ENCODE data around the gene CCNT2. TPM values are rescaled to one million over a fixed set of nuclear protein-coding genes. Genes with fewer than 3 reads are reported as not detected.
"Not testable (repeated sequence)": the region's sequence is repeated elsewhere in the genome, so short reads cannot be mapped to it uniquely, and the experiment has no call there.

Gene CCNT2
- 66.0 TPM for total RNA-seq

DNA sequence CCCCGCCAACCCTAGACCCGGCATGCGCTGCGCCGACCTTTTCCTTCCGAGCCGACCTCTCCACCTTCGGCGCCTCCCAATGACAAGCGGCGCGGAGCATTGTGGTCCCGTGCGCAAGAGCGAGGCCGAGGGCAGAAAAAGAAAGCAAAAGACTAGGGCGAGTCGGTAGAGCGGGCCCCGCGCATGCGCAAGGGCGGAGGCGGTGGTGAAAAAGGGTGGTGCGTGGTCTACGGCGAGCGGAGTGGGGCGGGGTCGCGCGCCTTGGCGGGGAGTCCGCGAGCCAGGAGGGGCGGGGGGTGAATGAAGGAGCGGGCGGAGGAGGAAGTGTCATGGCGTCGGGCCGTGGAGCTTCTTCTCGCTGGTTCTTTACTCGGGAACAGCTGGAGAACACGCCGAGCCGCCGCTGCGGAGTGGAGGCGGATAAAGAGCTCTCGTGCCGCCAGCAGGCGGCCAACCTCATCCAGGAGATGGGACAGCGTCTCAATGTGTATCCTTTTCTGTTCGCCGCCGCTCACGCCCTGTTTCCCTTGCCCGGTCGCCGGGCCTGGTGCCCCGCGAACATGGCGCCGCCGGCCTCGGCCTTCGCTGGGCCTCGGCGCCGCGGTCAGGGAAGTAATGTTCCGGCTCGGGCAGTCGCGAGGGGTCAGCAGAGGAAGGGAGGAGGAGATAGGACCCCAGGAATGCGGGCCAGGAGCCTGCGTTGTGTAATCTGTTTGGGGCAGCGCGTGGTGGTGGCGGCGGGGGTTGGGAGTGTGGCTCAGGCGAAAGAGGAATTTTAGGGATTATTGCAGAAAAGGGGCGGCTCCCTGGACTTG, at the start of gene CCNT2:
CCNT2 (plus strand) TSS at position 297 of the 815 bp plus-strand sequence; CDS start at position 330, 33 bp downstream.
- FAIRE-seq: no peak
- DNase-seq (ENCODE audit: low spot score in 2 of 2): peak; percentile 90 to 91

GRCh38 chr2:134869946-134870736, 48.5 kb upstream of the CCNT2 start:
- FAIRE-seq (no peak), DNase-seq (ENCODE audit: low spot score in 2 of 2) (no peak)

DNA sequence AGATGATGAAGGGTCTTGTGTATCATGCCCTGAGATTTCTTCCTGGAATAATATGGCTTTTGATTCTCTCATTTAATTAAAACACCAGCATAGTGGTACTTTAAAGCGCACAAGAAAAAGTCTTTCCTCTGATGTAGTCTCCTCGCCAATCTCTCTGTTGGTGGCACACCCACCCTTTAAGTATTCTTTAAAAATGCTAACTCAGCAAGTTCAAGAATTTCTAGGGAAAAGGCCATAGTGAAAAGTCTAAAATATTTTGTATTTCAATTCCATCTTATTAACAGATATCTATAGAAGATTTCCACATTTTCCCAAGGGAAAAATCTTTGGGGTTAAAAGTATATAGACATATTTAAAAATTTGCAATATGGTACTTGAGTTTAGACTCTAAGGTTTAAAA, 45.5 kb upstream of the CCNT2 start:
- no peak for FAIRE-seq
- DNase-seq (ENCODE audit: low spot score in 2 of 2): no peak

GRCh38 chr2:134875309-134875708, 43.3 kb upstream of the CCNT2 start:
- DNase-seq (ENCODE audit: low spot score in 2 of 2) (no peak), FAIRE-seq (no peak)

- DNase-seq (ENCODE audit: low spot score in 2 of 2) (no peak), FAIRE-seq (no peak)
Observed at GRCh38 chr2:134882773-134883172, 35.8 kb upstream of the CCNT2 start.

DNA sequence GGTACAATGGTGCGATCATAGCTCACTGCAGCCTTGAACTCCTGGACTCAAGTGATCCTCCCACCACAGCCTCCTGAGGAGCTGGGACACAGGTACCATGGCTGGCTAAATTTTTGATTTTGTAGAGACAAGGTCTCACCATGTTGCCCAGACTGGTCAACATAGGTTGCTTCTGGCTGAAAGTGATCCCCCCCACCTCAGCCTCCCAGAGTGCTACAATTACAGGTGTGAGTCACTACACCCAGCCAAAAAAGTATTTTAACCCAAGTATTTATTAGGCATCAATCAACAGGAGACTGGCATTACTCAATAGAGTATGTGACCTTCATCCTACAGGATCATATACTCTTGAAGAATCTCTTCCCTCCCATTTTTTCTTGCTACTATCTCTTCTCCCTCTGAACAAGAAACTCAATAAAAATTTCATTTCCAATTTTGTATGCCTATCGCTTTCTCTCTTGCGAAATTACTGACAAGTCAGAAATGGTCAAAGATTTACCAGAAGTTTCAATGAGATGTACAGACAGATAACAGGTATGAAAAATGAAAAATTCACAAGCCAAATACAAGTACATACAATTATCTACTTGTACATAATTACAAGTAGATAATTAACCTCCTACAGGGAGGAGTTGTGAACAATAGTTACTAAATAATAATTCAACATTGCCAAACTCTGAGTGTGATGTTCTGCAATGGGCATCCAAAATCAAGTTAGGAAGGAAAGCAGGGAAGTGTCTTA, 34.9 kb upstream of the CCNT2 start:
- DNase-seq (ENCODE audit: low spot score in 2 of 2): no peak
- FAIRE-seq: no peak

- FAIRE-seq: no peak
- no peak for DNase-seq (ENCODE audit: low spot score in 2 of 2)
Observed at GRCh38 chr2:134884435-134884834, 34.2 kb upstream of the CCNT2 start.

DNA sequence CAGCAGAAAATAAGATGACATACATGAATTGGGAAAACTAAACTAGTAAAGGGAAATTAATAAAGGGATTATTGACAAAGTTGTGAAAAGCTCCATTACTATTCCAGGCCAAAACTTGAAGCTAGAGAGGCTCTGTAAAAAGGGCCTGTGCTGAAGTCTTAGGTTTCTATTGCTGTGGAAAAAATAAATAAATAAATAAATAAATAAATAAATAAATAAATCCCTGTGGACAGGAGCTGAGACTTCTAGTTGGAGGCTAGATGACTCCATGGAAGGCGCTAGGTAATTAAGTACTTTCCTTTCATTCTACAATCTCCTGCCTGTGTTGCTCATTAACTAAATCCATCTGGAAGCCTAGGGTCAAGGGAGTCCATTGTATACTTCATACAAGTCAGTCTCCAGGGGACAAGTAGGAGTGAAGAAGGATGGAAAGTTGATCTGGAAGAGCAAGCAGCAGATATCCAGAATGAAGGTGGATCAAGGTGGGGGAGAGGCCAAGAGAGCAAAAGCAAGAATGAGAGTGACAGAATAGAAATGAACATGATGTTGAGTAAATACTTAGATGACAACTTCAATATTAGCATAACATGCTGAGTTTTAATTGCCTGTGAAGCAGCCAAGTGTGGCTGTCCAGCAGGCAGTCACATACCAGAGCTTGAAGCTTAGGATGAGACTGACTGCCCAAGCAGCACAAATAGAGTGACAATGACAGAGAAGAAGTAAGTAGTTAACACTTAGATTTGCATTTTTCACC, 26.2 kb upstream of the CCNT2 start:
- FAIRE-seq (no peak), DNase-seq (ENCODE audit: low spot score in 2 of 2) (no peak)

DNA sequence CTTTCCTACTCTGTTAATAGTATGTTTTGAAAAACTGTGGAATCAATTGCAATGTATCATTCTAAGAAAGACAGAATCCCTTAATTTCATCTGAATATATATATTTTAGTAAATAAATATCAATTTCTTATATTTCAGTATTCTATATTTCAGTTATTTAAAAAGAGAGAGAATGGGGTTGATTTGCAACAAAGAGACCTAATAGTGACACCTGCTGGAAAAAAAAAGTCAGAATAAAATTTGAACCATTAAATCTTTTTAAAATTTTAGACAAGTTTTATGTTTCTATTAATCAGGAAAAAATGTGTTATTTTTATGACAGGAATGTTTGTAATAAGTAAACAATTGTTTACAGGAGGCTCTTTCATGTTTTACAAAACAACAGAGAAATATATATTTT, 20.7 kb upstream of the CCNT2 start:
- DNase-seq (ENCODE audit: low spot score in 2 of 2): no peak
- FAIRE-seq: peak; percentile 96

GRCh38 chr2:134899204-134899603, 19.4 kb upstream of the CCNT2 start:
- no peak for FAIRE-seq

DNA sequence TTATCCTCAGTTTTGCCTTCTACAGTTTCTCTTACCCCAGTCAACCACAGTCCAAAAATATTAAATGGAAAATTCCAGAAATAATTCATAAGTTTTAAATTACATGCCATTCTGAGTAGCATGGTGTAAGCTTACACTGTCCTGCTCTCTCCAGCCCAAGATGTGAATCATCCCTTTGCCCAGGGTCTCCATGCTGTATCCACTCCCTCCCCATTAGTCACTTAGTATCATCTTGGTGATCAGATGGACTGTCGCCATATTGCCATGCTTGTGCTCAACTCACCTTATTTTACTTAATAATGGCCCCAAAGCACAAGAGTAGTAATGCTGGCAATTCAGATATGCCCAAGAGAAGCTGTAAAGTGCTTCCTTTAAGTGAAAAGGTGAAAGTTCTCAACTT, 18.5 kb upstream of the CCNT2 start:
- no peak for DNase-seq (ENCODE audit: low spot score in 2 of 2)
- no peak for FAIRE-seq

More at GRCh38 chr2:134899204-134899603, 19.4 kb upstream of the CCNT2 start:
- DNase-seq (ENCODE audit: low spot score in 2 of 2): no peak

GRCh38 chr2:134903701-134904100, 14.9 kb upstream of the CCNT2 start:
- not testable (repeated sequence) for FAIRE-seq; DNase-seq (ENCODE audit: low spot score in 2 of 2)

DNA sequence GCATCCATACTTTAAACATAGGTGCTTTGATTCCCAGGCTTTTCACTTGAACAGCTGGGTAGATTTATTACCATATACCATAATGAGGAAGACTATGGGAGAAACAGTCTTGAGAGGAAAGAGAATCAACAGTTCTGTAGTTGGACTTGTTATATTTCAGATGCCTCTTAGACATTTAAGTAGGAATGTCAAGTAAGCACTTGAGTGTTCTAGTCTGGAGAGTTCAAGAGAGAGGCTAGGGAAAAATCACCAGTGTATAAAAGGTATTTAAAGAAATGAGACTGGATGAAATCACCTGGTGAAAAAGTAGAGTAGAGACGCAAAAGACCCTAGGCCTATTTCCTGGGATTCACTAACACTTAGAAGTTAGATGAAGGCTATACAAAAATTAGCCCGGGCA, 13.5 kb upstream of the CCNT2 start:
- no peak for DNase-seq (ENCODE audit: low spot score in 2 of 2)
- FAIRE-seq: no peak

- DNase-seq (ENCODE audit: low spot score in 2 of 2) (no peak), FAIRE-seq (no peak)
Observed at GRCh38 chr2:134906726-134907125, 11.9 kb upstream of the CCNT2 start.

DNA sequence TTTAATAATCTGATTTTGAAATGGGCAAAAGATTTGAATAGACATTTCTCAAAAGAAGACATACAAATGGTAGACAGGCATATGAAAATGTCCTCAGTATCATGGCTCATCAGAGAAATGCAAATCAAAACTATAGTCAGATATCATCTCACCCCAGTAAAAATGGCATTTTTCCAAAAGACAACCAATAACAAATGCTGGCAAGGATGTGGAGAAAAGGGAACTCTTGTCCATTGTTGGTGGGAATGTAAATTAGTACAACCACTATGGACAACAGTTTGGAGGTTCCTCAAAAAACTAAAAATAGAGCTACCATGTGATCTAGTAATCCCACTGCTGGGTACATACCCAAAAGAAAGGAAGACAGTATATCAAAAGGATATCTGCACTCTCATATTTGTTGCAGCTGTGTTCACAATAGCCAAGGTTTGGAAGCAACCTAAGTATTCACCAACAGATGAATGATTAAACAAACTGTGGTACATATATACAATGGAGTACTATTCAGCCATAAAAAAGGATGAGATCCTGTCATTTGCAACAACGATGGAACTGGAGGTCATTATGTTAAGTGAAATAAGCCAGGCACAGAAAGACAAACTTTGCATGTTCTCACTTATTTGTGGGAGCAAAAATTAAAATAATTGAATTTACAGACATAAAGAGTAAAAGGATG, 11.0 kb upstream of the CCNT2 start:
- DNase-seq (ENCODE audit: low spot score in 2 of 2); FAIRE-seq: not testable (repeated sequence)

GRCh38 chr2:134910763-134911399, 7.7 kb upstream of the CCNT2 start:
- FAIRE-seq (no peak), DNase-seq (ENCODE audit: low spot score in 2 of 2) (no peak)

- FAIRE-seq (no peak), DNase-seq (ENCODE audit: low spot score in 2 of 2) (no peak)
Observed at GRCh38 chr2:134911400-134911785, 7.2 kb upstream of the CCNT2 start.

DNA sequence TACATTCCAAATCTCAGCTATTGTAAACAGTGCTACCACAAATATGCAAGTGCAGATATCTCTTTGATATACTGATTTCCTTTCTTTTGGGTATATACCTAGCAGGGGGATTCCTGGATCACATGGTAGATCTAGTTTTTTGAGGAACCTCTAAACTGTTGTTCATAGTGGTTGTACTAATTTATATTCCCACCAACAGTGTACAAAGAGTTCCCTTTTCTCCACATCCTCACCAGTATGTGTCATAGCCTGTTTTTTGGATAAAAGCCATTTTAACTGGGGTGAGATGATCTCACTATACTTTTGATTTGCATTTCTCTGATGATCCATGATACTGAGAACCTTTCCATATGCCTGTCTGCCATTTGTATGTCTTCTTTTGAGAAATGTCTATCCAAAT, 6.3 kb upstream of the CCNT2 start:
- no peak for DNase-seq (ENCODE audit: low spot score in 2 of 2)
- FAIRE-seq: no peak

DNA sequence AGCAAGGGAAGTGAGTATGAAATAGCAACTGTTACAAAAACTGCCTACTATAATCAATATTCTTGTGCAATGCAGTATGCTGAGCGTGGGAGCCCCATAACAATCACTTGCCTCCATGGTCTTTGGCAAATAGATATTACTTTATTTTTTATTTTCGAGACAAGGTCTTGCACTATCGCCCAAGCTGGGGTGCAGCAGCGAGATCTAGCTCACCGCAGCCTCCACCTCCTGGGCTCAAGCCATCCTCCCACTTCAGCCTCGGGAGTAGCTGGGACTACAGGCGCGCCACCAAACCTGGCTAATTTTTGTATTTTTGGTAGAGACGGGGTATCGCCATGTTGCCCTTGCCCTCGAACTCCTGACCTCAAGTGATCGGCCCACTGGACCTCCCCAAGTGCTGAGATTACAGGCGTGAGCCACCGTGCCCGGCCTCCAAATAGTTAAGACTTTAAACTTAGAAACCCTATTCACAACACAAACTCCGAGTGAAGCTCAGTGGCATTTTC, 1.2 kb upstream of the CCNT2 start:
- DNase-seq (ENCODE audit: low spot score in 2 of 2) (no peak), FAIRE-seq (no peak)

All from frontal cortex (tissue), 4 donors.